ENCODE data around the gene ZNF143.

Gene ZNF143

GRCh38 chr11:9575260-9576240 lies 114.7 kb downstream of the ZNF143 start:
- no peak for DNase-seq (ENCODE audit: low spot score)

GRCh38 chr11:9576701-9577381 lies 116.0 kb downstream of the ZNF143 start:
- no peak for DNase-seq (ENCODE audit: low spot score)

DNA sequence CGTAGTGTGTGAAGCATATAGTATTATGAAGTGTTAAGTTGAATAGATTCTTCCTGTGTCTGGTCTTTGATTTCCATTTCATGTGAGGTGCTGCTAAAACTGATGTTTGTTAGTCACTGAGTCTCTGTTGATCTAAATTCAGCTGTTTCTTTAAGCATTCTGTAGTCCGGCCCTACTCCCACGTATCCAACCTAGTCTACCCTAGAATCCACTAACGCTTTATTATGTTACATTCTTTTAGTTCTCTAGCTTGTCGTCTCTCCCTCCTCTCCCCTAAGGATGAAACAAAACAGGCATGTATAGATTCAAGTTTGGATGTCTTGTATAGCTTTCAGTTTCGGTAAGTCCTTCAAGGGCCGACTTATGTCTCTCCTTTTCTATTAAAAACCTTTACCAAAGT lies 116.7 kb downstream of the ZNF143 start:
- no peak for DNase-seq (ENCODE audit: low spot score)

All from ecto neural progenitor cell (in vitro differentiated cells).